Stomach (tissue), 9 donors: ENCODE measurements around the gene LRTM2. TPM values are rescaled to one million over a fixed set of nuclear protein-coding genes. Genes with fewer than 3 reads are reported as not detected.

Experiments used
- DNase-seq, 2 donors: peaks; one replicate each; pipeline versions ENCODE4 v3.0.0 to v3.0.0-alpha.2; 2013 to 2019
- H3K27ac ChIP-seq, 5 donors: fragments of 200-600 bp in 4 of 5; sonication (generic) in 4 of 5; one replicate each; pipeline ENCODE4 v1.5.1; 2013 to 2019; ENCODE audit warnings: mild to moderate bottlenecking in 1 of 5, moderate library complexity in 1 of 5
- H3K27me3 ChIP-seq, 3 donors: fragments of 200-600 bp; sonication (generic); one replicate each; pipeline ENCODE4 v1.5.1; 2017 to 2019; ENCODE audit warnings: mixed run types in 1 of 3
- H3K36me3 ChIP-seq, 4 donors: fragments of 200-600 bp; sonication (generic); 1 replicate in 3 of 4; 2 replicates in 1 of 4; pipeline ENCODE4 v1.5.1; 2016 to 2019
- H3K4me1 ChIP-seq, 4 donors: fragments of 200-600 bp; sonication (generic); one replicate each; pipeline ENCODE4 v1.5.1; 2016 to 2019
- H3K4me3 ChIP-seq, 4 donors: fragments of 200-600 bp; sonication (generic) in 3 of 4; one replicate each; pipeline ENCODE4 v1.5.1; 2016 to 2019; ENCODE audit warnings: mild to moderate bottlenecking in 1 of 4
- H3K9me3 ChIP-seq, 4 donors: fragments of 200-600 bp; sonication (generic); one replicate each; pipeline ENCODE4 v1.5.1; 2016 to 2019
- CTCF ChIP-seq, 7 experiments: fragments of 450-650 bp in 4 of 7; fragments of 200-600 bp in 3 of 7; sonication (generic) in 3 of 7; IDR thresholded peaks; one replicate each; pipeline ENCODE4 v1.5.1; 2016 to 2019; ENCODE audit warnings: antibody characterized with exemption in 7 of 7, control low read depth in 2 of 7, mild to moderate bottlenecking in 1 of 7
- EP300 ChIP-seq: sonication (generic); formaldehyde crosslinking; IDR thresholded peaks from one replicate; pipeline ENCODE4 v1.6.1; 2017; ENCODE audit warnings: antibody characterized with exemption
- POLR2A ChIP-seq, 4 donors: fragments of 450-650 bp; IDR thresholded peaks; one replicate each; pipeline ENCODE4 v1.6.1; 2016; ENCODE audit warnings: antibody characterized with exemption in 4 of 4, control low read depth in 2 of 4, mild to moderate bottlenecking in 1 of 4, moderate library complexity in 1 of 4
- POLR2AphosphoS5 ChIP-seq, 3 donors: sonication (generic); formaldehyde crosslinking; IDR thresholded peaks; one replicate each; pipeline ENCODE4 v1.6.1; 2016; ENCODE audit warnings: antibody characterized with exemption in 3 of 3
- WGBS, 5 donors: extraction: QIAGEN DNeasy Blood & Tissue Kit in 3 of 5; methylation state at CpG; one replicate each; pipeline versions ENCODE4 v1.1.5 to v1.1.7; 2013 to 2018; 5-methylcytosine and 5-hydroxymethylcytosine counted together
- intact Hi-C: fragments of 100-400 bp; cut with DNase I; formaldehyde crosslinking; loops from one replicate; pipeline ENCODE4 v1.15.1; 2023; ENCODE audit warnings: low total_unique reads
- polyA plus RNA-seq, 3 donors: library from polyadenylated mRNA; stranded (reverse); fragments of 200-250 nt; gene quantifications; one replicate each; pipeline ENCODE4 v1.2.3, GENCODE V29; 2013
- total RNA-seq, 5 donors: library from RNA; depleted of rRNA; stranded (reverse); fragments of >200 nt; gene quantifications; one replicate each; pipeline versions ENCODE4 v1.1.0 to v1.2.3, GENCODE V29; 2014 to 2016
- donor health status: healthy with polysubstance abuse.
- donor health status: Bipolar disorder and iron deficiency.
- donor health status: healthy.

LRTM2 gene
- total and polyA plus RNA-seq, 8 donors, result 0.03 TPM; not detected in 7

DNA sequence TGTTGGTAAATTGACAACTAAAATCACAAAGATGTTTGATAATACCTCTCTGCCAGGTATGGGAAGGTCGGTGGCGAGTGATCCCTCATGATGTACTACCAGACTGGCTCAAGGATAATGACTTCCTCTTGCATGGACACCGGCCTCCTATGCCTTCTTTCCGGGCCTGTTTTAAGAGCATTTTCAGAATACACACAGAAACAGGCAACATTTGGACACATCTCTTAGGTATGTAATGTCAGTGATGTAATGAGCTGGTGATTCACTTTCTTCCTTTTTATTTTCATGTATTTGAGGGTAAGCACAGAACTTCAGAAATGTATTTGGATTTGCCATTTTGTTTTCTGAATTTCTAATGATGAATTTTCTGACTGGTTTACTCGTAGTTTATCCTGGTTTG lies 42.6 kb upstream of the LRTM2 start:
- H3K4me1 ChIP-seq, result peaks cover 9 to 58% (median 38%) of the 10 kb centered on the region in 4 donors
- H3K9me3 ChIP-seq, result no peaks in the 10 kb centered on the region
- 85 to 96% (median 93%) methylated on average over 5 of the region's 5 CpGs for WGBS, 5 donors
- H3K27ac ChIP-seq, result no peak overlapping the region
- H3K4me3 ChIP-seq, result no peak overlapping the region
- TF ChIP-seq POLR2AphosphoS5 (IDR thresholded peaks at IDR 0.05) (no peak), EP300 (no peak), POLR2A (IDR thresholded peaks at IDR 0.05) (no peak), CTCF (IDR thresholded peaks at IDR 0.05) (no peak)
- intact Hi-C loops, result no loop called here
- no peaks in the 10 kb centered on the region for H3K27me3 ChIP-seq
- DNase-seq, result no peak
- peaks cover 5 to 56% (median 34%) of the 10 kb centered on the region in 4 donors for H3K36me3 ChIP-seq

DNA sequence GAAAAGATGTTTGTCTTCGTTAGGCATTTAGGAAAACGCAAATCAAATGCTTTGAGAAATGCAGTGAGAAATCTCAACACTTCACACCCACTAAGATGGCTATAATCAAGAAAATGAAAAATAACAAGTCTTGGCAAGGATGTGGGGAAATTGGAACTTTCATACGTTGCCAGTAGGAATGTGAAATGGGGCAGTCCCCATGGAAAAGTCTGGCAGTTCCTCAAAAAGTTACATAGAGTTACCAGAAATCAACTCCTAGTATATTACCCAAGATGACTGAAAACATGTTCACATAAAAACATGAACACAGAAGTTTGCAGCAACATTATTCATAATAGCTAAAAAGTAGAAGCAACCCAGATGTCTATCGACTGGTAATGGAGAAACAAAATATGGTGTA lies 41.5 kb upstream of the LRTM2 start:
- DNase-seq, result no peak
- Histone ChIP-seq H3K9me3 (no peaks in the 10 kb centered on the region), H3K4me3 (no peak overlapping the region), H3K27ac (peak overlapping the region in 1 of 5 donors; percentile 32), H3K27me3 (no peaks in the 10 kb centered on the region), H3K36me3 (peaks cover 9 to 56% (median 35%) of the 10 kb centered on the region in 4 donors), H3K4me1 (peaks cover 7 to 50% (median 34%) of the 10 kb centered on the region in 4 donors)
- intact Hi-C loops, result no loop called here
- 74 to 82% (median 80%) methylated on average over 4 of the region's 4 CpGs for WGBS, 5 donors
- TF ChIP-seq POLR2A (IDR thresholded peaks at IDR 0.05) (no peak), EP300 (no peak)

GRCh38 chr12:1779783-1780182 lies 40.6 kb upstream of the LRTM2 start:
- H3K27me3 ChIP-seq, result no peaks in the 10 kb centered on the region
- TF ChIP-seq EP300 (no peak), POLR2AphosphoS5 (IDR thresholded peaks at IDR 0.05) (no peak), POLR2A (IDR thresholded peaks at IDR 0.05) (no peak), CTCF (IDR thresholded peaks at IDR 0.05) (no peak)
- 17 to 44% (median 31%) methylated on average over 1 of the region's 1 CpG for WGBS, 5 donors
- no peaks in the 10 kb centered on the region for H3K9me3 ChIP-seq
- intact Hi-C loops, result no loop called here
- peak in 1 of 2 donors; percentile 26 for DNase-seq
- peaks cover 7 to 42% (median 31%) of the 10 kb centered on the region in 4 donors for H3K4me1 ChIP-seq
- peak overlapping the region in 4 of 5 donors; percentile 2 to 52 (median 26) for H3K27ac ChIP-seq
- peaks cover 12 to 56% (median 42%) of the 10 kb centered on the region in 4 donors for H3K36me3 ChIP-seq
- H3K4me3 ChIP-seq, result no peak overlapping the region

DNA sequence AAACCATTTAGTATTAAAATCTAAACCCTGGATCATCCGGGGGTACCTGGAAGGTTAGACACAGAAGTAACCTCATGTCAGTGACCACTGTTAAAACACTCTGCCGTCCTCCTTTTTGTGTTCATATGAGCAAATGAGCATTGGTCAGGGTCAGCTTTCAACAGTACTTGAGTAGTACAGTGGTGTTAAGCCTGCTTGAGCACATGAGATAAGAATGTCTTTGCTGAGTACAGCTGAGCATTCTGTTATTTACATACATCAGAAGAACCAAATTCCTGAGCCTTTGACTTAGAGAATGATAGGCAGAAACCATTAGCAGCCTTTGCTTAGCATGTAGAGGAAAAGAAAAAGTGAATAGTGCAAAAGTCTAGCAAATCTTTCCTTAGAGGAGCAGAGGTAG lies 38.6 kb upstream of the LRTM2 start:
- no peak overlapping the region for H3K4me3 ChIP-seq
- WGBS, 5 donors, result 7 to 34% (median 28%) methylated on average over 2 of the region's 2 CpGs
- TF ChIP-seq CTCF (IDR thresholded peaks at IDR 0.05), result no peak
- TF ChIP-seq EP300, result no peak
- no peak for TF ChIP-seq POLR2AphosphoS5 (IDR thresholded peaks at IDR 0.05)
- no peak for TF ChIP-seq POLR2A (IDR thresholded peaks at IDR 0.05)

DNA sequence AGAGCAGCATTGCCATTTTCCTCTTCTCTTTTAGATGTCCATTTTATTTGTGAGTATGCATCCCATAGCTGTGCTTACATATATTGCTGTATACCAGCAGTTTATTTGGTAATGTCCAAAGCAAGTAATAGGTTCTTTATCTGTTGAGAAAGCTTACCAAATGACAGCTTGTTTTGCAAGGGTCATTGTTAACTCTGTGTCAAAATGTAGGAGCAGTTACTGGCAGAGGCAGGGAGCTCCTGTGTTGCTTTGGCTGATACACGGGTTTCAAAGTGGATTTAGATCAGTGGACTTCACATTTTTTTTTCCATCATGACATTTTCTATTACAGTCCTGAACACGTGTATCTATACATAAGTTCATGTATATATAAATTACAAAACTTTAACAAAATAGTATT lies 38.1 kb upstream of the LRTM2 start:
- TF ChIP-seq POLR2A (IDR thresholded peaks at IDR 0.05), result no peak
- no peak for TF ChIP-seq POLR2AphosphoS5 (IDR thresholded peaks at IDR 0.05)
- no peak for TF ChIP-seq EP300
- no peak for TF ChIP-seq CTCF (IDR thresholded peaks at IDR 0.05)
- Histone ChIP-seq H3K9me3 (no peaks in the 10 kb centered on the region), H3K27ac (no peak overlapping the region), H3K4me3 (no peak overlapping the region), H3K4me1 (peaks cover 0 to 42% (median 24%) of the 10 kb centered on the region in 4 donors), H3K36me3 (peaks cover 17 to 76% (median 63%) of the 10 kb centered on the region in 4 donors), H3K27me3 (no peaks in the 10 kb centered on the region)
- intact Hi-C loops, result no loop called here
- no peak for DNase-seq
- WGBS, 5 donors, result 31 to 51% (median 50%) methylated on average over 2 of the region's 2 CpGs

More for the DNA sequence above, 38.6 kb upstream of the LRTM2 start:
- Histone ChIP-seq H3K27ac (no peak overlapping the region), H3K27me3 (no peaks in the 10 kb centered on the region), H3K4me1 (peaks cover 0 to 42% (median 24%) of the 10 kb centered on the region in 4 donors), H3K36me3 (peaks cover 17 to 72% (median 59%) of the 10 kb centered on the region in 4 donors), H3K9me3 (no peaks in the 10 kb centered on the region)
- no peak for DNase-seq
- intact Hi-C loops, result no loop called here
